ENCODE measurements around the gene RUSC1. TPM values are rescaled to one million over a fixed set of nuclear protein-coding genes. Genes with fewer than 3 reads are reported as not detected.

The RUSC1 gene, protein sequence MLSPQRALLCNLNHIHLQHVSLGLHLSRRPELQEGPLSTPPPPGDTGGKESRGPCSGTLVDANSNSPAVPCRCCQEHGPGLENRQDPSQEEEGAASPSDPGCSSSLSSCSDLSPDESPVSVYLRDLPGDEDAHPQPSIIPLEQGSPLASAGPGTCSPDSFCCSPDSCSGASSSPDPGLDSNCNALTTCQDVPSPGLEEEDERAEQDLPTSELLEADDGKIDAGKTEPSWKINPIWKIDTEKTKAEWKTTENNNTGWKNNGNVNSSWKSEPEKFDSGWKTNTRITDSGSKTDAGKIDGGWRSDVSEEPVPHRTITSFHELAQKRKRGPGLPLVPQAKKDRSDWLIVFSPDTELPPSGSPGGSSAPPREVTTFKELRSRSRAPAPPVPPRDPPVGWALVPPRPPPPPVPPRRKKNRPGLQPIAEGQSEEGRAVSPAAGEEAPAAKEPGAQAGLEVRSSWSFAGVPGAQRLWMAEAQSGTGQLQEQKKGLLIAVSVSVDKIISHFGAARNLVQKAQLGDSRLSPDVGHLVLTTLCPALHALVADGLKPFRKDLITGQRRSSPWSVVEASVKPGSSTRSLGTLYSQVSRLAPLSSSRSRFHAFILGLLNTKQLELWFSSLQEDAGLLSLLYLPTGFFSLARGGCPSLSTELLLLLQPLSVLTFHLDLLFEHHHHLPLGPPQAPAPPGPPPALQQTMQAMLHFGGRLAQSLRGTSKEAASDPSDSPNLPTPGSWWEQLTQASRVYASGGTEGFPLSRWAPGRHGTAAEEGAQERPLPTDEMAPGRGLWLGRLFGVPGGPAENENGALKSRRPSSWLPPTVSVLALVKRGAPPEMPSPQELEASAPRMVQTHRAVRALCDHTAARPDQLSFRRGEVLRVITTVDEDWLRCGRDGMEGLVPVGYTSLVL
- 8.5 and 10.1 TPM in 2 replicates for total RNA-seq

DNA sequence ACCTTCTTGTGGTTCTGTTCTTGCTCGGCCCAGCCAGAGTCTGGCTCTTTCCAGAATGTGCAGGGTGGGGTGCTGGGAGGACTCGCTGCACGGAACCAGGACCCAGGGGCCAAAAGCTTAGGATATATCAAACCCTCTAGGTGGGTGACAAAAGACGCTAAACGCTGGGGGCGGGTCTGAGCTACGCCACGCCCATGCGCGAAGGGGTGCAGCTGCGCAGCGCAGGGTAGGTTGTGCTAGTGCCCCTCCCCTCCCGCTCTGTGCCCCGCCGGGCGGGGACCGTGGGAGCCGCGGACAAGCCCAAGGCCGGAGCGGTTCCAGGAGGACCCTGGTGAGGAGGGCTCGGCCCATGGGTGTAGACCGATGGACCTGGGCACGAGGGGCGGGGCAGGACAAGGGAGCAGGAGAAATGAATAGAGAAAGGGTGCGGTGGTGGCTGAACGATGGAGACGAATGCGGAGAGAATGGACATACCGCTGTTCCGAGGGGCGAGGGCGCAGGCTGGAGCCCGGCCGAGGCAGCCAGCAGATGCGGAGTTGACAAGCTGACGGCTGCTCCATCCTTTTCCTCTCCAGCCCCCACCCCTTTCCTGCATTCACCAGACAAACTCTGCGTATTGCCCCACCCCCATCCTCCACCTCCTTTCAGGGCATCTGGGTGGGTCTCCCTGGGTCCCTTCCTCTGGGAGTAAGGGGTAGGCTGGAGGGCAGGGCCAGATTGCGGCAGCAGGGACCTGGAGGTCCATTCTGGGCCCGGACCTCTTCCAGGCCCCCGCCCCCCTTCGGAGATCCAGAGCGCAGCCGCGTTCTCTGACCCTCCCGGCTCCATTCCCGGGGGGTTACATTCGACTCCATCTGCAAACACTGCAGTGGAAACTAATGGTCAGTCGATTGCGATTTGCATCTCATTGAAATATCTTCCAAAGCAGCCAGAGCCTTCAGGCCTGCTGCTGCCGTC lies at the start of gene RUSC1:
TSS of gene RUSC1 (plus strand) at position 234 of the 957 bp plus-strand sequence. CDS start 880 bp downstream, outside the sequence.

DNA sequence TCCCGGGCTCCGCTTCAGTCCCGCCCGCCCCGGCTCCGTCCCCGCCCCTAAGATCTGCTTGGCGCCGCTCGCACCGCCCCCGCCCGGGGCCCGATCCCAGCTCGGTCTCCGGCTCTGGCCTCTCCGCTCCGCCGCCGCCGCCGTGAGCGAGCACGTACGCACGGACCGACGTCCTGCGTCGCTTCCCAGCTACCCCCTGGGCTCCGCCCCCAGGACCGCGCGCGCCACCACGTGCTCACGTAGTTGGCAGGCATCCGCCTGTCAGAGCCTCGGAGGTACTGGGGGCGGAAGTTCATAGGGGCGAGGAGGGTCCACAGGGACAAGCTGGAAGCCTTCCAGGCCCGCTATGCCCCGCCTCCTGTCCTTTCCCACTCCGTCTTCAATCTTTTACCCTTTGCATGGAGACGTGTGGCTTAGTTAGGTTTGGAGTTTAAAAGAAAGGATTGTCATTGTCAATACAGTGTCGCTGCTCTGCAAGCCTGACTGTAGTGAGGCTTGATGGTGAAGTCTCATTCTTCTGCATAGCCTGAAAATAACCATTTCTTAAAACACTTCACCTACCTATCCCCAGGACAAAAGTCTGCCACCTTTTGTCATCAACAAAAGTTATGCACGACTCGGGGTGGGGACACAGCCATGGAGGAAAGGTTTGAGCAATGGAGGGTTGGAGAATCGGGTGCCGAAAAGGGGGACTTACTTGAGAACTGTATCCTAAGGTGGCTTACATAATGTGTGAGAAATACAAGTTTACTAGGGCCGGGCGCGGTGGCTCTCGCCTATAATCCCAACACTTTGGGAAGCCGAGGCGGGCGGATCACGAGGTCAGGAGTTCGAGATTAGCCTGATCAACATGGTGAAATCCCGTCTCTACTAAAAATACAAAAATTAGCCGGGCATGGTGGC lies 47.1 kb upstream of the RUSC1 start, which contains the start of gene CLK2:
TSS of gene CLK2 (minus strand) at position 162 of the 903 bp plus-strand sequence. CDS start 2,527 bp downstream, outside the sequence.

DNA sequence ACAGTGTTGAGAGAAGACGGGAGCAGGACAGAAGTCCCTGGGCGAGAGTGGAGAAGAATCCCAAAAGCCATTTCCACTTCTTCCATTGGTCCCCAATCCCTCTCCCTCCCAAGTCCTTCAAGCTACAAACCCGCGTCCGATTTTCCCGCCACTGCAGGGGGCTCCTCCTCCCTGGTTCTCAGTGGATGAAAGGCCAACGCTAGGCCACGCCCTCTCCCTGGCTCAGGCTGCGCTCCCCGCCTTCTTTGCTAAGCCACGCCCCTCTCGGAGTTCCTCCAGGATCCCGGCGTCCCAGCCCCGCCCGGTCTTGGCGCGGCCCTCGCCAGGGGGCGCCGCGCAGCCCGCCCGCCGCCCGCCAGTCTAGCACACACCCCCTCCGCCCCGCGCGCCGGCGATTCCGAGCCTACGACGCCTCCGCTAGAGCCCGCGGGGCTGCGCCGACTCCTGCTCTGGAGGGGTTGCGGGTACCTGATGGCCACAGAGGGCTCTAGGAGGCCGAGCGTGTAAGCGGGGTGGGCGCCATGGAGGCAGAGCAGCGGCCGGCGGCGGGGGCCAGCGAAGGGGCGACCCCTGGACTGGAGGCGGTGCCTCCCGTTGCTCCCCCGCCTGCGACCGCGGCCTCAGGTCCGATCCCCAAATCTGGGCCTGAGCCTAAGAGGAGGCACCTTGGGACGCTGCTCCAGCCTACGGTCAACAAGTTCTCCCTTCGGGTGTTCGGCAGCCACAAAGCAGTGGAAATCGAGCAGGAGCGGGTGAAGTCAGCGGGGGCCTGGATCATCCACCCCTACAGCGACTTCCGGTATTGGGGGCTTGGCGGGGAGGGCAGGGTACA lies 43.4 kb upstream of the RUSC1 start, which contains the start of gene HCN3:
TSS of gene HCN3 (plus strand) at position 394 of the 832 bp plus-strand sequence. CDS start at position 522, 128 bp downstream.

DNA sequence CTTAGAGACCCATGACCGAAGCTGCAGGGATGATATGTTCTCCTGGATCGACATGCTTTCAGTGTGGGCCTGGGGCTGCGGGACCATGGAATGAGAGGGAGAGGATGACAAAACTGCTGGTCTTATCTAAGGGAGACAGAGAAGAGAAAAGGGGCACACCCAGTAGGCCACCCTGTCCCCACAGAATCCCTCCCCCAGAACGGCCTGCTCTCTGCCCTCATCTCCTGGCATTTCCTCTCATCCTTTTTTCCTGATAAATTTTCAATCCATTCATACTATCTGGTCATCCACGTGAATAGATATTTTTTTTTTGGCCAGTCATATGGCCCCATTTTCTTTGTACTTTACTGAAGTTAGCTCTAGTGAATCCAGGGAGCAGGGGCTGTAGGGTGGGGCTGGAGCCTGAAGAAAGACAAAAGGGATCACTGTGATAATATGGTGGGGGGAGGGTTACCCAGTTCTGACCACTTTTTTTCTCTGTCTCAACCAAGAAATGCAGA lies 19.3 kb upstream of the RUSC1 start, which contains the start of gene PKLR:
TSS of gene PKLR (minus strand) at position 97 of the 500 bp plus-strand sequence. CDS start at position 54, 43 bp downstream.

GRCh38 chr1:155308493-155309422 lies 11.9 kb upstream of the RUSC1 start, which contains the start of gene FDPS:
FDPS (plus strand) TSS chr1:155308866; CDS start chr1:155309790, 924 bp downstream.

Other genes with a start within 250 kb of the RUSC1 start
- 1.0 and 1.6 TPM in 2 replicates for gene EFNA3, start 242.1 kb upstream of the RUSC1 start, total RNA-seq
- 62.8 and 82.9 TPM in 2 replicates for gene EFNA1, start 193.0 kb upstream of the RUSC1 start, total RNA-seq
- 20.9 and 25.9 TPM in 2 replicates for gene SLC50A1, start 185.0 kb upstream of the RUSC1 start, total RNA-seq
- 29.1 and 35.1 TPM in 2 replicates for gene DPM3, start 180.4 kb upstream of the RUSC1 start, total RNA-seq
- 96.6 and 105 TPM in 2 replicates for gene KRTCAP2, start 147.6 kb upstream of the RUSC1 start, total RNA-seq
- gene TRIM46, start 147.0 kb upstream of the RUSC1 start, total RNA-seq = 4.9 and 5.9 TPM in 2 replicates
- 12.9 and 13.5 TPM in 2 replicates for gene THBS3, start 113.0 kb upstream of the RUSC1 start, total RNA-seq
- gene MTX1, start 112.2 kb upstream of the RUSC1 start, total RNA-seq = 37.1 and 45.6 TPM in 2 replicates
- gene ENTREP3, start 65.4 kb upstream of the RUSC1 start, total RNA-seq = 2.8 and 5.6 TPM in 2 replicates
- 24.5 and 26.4 TPM in 2 replicates for gene SCAMP3, start 58.5 kb upstream of the RUSC1 start, total RNA-seq
- 20.2 and 29.8 TPM in 2 replicates for gene CLK2, start 47.4 kb upstream of the RUSC1 start, total RNA-seq
- 0.56 and 0.90 TPM in 2 replicates for gene HCN3, start 43.4 kb upstream of the RUSC1 start, total RNA-seq
- under 0.01 TPM in 1 of 2 replicates, not detected in the other for gene PKLR, start 19.5 kb upstream of the RUSC1 start, total RNA-seq
- 151 and 294 TPM in 2 replicates for gene FDPS, start 12.0 kb upstream of the RUSC1 start, total RNA-seq
- gene ASH1L, start 241.9 kb downstream of the RUSC1 start, total RNA-seq = 18.0 and 28.1 TPM in 2 replicates

Measured in endothelial cell of coronary artery (primary cell).